ENCODE measurements around the gene ESRRA. TPM values are rescaled to one million over a fixed set of nuclear protein-coding genes. Genes with fewer than 3 reads are reported as not detected.

ESRRA gene
- polyA plus RNA-seq, 1 donor: 20.9 TPM

DNA sequence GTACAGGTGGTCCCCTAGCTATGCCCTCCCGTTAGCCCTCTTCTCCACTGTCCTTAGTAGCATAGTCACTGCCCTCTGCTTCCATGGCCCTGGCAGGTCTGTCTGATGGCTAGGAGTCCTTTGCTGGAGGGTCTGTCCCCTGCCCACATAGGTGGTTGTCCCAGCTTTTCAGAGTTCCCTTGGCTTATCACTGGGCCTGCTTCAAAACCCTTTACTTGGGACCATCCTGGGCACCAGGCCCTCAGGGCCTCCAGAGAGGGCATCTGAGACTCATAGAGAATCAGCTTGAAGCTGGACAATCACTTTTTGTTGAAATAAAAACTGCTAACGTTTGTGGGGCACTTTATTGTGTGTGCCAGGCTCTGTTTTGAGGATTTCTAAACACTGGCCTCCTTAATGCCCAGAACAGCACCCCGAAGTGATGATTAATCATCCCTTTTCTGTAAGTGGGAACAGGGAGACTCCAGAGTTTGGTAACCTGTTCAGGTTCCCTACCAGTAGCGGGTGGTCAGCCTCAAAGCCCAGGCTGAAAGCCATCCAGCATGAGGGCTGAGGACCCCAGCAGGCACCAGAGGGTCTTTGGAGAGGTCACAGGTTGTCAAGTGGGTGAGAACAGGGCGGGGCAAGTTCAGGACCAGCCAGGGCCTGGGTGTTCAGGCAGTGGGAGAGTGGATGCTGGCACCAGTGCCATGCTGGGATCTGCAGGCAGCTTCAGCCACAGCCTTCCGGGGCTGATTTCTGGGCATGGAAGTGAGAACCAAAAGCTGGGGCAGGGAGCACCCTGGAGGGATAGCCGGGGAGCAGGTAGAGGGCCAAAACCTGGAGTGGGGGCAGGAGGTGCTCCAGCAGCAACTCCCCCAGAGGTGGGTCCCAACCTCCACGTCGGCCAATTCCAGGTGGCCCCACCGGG lies 14.7 kb upstream of the ESRRA start:
- no peak for DNase-seq

DNA sequence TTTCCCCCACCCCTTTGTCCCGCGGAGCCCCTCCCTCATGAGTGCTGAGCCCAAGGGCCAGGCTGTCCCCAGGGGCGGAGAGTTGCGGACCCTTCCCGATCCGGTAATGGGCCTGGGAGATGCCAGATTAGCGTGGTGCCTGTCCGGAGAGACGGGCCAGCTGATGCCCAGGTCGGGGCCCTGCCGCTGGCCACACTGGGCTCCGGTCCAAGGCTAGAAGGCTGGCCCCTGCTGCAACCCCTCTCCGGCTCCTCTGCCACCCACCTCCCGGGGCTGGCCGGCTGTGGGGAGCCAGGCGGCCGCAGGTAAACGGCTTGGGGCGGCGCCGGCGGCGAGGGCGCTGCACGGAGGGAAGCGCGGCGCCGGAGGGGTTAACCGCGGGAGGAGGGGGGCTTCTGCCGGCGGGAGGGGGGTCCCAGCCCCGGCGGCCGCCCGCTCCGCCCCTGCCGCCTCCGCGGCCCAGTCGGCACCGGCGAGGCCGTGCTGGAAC lies 14.0 kb upstream of the ESRRA start, which contains the start of gene KCNK4:
KCNK4 (plus strand) TSS at position 41 of the 490 bp plus-strand sequence. CDS start 1,717 bp downstream, outside the sequence.
- no peak for DNase-seq

DNA sequence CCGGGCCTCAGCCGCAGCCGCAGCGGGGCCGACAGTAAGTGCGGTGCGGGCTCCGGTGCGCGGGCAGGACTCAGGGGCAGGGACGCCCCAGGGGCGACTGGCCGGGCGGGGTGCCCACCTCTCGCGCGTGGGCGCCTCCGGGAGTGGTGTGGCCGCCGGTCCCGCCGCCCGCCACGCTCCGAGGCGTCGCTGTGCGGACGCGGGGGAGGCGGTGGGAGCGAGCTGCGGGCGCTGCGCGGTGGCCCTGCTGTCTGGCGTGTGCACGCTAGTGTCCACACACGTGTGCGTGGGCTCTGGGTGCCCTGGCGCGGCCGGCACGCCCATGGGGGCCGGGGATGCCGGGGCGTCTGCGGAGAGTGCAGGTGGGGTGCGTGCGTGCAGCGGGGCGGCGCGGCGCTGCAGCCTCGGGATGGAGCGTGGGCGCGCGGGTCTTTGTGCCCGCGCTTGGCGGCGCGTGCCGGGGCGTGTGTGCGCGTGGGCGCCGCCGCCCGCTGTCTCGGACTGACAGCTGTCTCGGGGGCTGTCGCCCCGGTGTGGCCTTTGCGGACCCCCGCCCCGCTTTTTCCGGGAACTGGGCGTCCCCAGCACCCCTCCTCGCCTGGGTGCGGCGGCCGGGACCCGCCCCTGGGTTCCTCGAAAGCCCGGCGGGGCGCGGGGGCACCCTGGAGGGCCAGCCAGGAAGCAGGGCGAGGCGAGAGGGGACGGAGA lies 13.4 kb upstream of the ESRRA start:
- no peak for DNase-seq

DNA sequence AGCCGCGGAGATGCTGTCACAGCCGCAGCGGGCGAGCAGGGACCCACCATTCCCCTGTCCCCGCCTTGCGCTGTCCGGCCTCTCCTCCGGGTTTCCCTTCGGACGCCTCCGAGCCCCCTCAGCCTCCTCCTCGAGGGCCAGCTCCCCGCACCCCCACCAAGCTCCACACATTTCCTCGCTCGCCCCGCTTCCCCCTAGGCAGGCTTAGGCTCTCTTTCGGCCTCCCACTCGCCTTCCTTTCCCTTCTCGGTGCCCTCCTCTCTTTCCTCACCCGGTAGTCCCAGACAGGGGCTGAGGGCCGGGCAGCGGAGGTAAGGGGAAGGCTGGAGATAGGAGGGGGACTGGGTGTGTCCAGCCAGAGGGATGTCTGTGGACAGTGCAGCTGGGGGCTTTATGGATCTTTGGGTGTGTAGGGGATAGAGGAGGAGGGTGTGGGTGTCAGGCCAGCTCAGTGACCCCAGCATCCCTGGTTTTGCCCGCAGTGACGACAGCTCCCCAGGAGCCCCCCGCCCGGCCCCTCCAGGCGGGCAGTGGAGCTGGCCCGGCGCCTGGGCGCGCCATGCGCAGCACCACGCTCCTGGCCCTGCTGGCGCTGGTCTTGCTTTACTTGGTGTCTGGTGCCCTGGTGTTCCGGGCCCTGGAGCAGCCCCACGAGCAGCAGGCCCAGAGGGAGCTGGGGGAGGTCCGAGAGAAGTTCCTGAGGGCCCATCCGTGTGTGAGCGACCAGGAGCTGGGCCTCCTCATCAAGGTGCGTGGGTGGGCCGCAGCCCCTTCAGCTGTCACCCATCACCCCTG lies 12.7 kb upstream of the ESRRA start:
- DNase-seq: no peak

DNA sequence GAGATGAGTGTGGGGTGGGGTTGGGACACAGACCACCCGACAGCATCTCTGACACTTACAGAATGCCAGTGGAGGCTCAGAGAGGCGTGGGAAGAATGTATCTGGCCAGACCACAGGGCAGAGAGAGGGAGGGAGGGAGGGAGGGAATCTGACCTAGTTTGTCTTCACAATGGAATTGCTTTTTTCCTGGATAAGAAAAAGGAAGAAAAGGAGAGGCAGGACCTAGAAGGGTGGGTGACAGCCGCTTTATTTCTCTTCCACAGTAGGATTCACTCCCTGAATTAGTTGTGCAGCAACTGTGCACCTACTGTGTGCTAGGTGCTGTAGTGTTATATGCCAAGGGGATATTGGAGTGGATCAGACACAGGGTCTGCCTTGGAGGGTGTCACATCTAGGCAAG lies 10.6 kb upstream of the ESRRA start:
- DNase-seq: no peak

DNA sequence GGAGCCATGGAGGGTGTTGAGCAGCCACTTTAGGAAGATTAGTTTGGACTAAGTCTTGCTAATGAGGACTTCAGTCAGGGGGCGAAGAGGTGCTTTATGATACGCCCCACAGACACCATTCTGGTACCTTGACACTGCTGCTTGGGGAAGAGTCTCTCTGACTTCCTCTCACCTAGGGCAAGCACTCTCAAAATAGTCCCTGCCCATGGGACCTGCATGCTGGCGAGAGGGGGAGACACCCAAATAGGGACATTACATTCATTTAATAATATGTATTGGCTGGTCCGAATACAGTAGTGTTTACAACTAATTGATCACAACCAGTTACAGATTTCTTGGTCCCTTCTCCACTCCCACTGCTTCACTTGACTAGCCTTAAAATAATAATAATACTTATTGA lies 9.6 kb upstream of the ESRRA start:
- no peak for DNase-seq

DNA sequence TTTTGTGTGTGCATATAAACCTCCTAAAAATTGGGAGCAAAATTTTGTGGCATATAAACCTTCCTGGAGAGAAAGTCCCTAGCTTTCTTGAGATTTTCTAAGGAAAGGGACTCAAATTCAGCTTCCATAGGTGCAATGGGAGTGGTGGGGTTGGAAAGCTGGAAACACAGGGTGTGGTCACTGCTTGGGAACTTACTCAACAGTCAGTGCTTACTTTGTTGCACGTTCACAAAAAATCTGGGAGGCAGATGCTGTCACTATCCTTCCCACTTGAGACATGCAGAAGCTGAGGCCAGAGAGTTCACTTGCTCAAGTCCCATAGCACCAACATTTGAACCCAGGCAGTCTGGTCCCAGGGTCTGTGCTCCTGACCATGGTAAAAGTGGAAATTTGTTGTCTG lies 9.1 kb upstream of the ESRRA start:
- DNase-seq: no peak

DNA sequence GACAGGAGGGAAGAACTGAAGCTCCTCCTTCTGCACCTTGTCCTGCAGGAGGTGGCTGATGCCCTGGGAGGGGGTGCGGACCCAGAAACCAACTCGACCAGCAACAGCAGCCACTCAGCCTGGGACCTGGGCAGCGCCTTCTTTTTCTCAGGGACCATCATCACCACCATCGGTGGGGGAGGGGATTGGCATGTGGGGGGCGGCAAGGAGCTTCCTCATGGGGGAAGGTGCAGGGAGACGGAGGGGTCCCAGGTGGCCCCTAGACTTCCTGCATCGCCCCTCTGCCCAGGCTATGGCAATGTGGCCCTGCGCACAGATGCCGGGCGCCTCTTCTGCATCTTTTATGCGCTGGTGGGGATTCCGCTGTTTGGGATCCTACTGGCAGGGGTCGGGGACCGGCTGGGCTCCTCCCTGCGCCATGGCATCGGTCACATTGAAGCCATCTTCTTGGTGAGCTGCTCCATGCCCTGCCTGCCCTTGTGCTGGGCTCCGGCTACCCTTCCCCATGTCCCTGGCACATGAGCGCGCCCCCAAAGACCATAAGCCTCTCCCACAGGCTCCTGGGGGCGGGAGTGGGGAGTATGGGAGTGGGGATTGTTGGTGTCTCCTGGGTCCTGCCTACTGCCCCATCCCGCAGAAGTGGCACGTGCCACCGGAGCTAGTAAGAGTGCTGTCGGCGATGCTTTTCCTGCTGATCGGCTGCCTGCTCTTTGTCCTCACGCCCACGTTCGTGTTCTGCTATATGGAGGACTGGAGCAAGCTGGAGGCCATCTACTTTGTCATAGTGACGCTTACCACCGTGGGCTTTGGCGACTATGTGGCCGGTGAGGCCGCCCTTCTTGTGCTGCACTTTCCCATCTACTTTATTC lies 8.3 kb upstream of the ESRRA start:
- no peak for DNase-seq

DNA sequence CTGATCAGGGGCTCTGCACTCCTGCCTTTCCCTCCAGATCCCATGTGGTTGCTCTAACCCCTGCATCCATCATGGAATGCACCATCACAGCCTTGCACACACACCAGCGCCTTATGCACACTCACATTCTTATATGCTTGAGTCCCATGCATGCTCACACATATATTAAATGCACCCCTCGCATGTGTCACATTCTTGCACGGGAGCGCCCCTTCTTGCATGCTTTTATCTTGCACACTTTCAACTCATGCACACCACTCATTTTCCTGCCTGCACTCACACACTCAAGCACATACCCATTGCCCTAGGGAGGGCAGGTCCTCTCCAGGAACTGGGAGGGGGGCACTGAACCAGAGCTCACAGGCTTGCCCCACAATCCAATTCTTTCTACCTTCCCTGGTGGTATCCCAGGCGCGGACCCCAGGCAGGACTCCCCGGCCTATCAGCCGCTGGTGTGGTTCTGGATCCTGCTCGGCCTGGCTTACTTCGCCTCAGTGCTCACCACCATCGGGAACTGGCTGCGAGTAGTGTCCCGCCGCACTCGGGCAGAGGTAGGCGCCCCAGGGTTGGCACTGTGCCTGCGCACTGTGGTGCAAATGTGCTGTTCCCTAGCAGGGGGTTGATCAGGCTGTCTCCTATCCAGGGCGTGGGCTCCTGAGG lies 7.5 kb upstream of the ESRRA start:
- DNase-seq: no peak

DNA sequence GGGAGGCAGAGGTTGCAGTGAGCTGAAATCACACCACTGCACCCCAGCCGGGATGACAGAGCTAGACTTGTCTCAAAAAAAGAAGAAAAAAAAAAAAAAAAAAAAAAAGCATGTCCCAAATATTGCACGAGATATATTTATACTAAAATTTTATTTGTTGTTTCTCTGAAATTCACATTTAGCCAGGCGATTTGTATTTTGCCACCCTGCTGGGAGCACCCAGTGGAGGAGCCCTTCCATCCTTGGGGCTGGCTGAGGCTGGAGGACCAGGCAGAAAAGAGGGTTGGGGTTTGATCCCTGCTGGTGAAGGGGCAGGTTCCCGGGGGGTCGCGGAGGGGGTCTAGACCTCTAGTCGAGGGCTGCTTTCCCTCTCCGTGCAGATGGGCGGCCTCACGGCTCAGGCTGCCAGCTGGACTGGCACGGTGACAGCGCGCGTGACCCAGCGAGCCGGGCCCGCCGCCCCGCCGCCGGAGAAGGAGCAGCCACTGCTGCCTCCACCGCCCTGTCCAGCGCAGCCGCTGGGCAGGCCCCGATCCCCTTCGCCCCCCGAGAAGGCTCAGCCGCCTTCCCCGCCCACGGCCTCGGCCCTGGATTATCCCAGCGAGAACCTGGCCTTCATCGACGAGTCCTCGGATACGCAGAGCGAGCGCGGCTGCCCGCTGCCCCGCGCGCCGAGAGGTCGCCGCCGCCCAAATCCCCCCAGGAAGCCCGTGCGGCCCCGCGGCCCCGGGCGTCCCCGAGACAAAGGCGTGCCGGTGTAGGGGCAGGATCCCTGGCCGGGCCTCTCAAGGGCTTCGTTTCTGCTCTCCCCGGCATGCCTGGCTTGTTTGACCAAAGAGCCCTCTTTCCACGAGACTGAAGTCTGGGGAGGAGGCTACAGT lies 6.1 kb upstream of the ESRRA start:
- no peak for DNase-seq

DNA sequence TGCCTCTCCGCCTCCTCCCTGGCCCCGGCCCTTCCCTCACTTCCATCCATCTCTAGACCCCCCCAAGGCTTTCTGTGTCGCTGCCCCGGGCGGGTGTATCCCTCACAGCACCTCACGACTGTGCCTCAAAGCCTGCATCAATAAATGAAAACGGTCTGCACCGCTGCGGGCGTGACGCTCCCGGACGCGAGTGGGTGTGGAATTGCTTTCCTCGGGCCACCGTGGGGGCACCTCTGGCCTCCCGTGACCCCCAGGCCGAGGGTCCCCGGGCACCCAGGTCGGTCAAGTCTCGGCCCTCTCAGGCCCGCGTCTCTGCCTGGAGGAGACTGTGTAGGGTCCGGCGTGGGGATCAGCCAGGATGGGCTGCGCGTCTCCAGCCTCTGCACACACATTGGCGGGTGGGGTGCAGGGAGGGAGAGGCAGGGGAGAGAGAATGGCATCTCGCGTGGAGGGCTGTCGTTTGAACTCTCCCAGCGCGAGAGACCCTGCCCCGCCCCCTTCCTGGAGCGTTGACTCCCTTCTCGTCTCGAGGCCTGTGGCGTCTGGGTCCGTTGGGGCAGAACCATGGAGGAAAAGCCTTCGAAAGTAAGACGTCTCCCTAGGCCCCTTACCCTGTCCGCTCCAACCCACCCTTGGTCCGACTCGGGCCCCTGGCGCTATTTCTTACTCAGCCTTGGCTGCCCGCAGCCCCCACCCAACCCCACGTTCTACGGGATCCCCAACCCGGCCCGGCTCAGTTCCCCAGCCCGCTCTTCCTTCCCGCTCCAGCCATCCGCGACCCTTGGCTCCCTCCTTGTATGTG lies 5.3 kb upstream of the ESRRA start, which contains the start of gene CATSPERZ:
CATSPERZ (plus strand) TSS at position 512 of the 802 bp plus-strand sequence; CDS start at position 565, 53 bp downstream.
- DNase-seq: no peak

DNA sequence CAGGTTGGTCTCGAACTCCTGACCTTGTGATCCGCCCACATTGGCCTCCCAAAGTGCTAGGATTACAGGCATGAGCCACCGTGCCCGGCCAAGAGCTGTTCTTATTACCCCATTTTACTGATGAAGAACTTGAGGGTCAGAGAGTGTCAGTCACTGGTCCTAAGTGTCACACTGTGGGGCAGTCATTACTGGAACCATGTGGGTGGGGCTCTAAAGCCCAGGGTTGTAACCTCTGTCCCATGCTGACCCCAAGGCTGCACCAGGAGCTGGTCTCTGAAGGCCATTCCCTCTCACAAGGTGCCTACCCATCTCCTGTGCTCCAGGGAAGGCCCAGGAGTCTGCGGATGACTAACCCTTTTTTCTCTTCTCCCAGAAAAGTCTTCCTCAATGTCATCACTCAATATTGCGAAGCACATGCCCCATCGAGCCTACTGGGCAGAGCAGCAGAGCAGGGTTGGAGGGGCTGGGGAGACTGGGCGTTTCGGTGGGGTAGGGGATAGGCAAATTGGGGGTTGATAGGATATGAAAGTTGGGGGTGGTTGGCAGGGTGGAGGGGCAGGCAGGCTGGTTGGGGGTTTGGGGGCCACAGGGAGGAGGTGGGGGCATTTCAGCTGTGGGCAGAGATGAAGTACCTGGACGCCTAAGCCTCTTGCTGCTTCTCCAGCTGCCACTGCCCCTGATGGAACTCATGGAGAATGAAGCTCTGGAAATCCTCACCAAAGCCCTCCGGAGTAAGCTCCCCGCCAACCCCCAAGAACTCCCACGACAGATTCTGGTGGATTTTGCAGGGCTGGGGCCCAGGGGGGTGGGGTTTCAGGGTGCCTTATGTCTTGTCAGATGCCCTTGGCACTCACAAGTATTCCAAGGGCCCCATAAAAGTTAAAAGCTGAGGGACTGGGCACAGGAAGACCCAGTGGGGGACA lies 2.0 kb upstream of the ESRRA start:
- no peak for DNase-seq

DNA sequence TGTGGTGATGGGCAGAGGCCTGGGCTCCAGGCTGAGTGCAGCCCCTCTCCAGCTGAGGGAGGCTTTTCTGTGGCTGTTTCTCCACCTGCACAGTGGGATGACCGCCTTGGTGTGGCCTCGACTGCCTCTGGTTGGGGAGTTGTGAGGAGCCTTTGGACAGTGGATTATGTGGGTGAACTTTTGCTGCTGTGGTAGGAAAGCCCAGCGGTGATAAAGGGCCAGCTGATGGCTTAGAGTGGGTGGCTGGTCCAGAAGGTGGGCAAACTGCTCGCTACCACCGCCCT lies 1.4 kb upstream of the ESRRA start:
- no peak for DNase-seq

DNA sequence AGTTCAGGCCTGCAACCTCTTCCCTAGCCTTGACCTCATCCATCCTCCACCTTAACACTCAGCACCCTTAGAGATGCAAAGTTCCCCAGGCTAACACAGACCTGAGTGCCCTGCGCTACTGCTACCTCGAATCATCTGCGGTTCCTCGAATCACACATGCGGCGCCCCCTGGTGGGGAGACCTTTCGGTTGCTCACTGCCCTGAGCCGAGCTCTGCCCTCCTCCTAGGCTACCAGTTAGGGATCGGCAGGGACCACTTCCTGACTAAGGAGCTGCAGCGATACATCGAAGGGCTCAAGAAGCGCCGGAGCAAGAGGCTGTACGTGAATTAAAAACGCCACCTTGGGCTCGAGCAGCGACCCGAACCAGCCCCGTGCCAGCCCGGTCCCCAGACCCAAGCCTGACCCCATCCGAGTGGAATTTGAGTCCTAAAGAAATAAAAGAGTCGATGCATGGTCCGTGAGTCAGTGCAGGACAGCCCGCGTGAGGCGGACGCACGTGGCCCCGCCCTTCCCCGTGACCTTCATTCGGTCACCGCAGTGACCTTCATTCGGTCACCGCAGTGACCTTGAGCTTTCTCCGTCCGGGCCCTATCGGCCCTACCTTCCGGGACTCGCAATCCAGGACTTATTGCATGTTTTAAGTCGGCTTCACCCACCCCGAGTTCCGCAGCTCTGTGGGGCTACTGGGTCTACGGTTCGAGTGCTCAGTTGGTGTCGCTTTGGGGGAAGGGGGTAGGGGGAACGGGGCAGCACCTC lies 830 bp upstream of the ESRRA start:
- DNase-seq: peak; percentile 86

DNA sequence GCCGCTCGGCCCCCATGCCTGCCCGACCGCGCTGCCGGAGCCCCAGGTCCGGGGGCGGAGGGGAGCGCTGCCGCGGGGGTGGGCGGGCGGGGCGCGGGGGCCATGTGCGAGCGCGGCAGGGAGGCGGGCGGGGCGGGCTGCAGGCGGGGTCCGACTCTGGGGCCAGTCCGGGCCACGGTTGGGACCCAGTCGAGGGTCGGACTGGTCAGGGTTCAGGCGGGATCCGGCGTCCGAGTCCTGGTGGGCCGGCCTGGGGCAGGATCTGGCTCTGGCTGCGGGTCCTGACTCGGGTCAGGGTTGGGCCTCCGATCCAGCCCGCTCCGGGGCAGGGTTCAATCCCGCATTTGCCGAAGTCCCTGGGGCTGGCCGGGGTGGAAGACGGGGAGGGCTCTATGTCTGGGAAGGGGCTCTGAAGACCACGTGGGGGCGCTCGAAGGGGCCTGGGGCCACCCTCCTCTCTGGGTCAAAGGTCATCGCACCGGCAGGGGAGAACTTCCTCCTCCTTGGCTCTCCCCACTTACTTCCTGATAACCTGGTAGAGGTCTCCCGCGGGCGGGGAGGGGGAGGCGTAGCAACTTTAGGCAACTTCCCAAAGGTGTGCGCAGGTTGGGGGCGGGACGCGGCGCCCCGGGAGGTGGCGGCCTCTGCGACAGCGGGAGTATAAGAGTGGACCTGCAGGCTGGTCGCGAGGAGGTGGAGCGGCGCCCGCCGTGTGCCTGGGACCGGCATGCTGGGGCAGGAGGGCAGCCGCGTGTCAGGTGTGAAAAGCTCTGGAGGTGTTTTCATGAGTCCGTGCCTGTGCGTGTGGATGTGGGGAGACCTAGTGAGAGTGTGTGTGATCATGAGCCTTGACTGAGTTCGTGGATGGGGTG lies 603 bp downstream of the ESRRA start:
- DNase-seq: peak; percentile 46

DNA sequence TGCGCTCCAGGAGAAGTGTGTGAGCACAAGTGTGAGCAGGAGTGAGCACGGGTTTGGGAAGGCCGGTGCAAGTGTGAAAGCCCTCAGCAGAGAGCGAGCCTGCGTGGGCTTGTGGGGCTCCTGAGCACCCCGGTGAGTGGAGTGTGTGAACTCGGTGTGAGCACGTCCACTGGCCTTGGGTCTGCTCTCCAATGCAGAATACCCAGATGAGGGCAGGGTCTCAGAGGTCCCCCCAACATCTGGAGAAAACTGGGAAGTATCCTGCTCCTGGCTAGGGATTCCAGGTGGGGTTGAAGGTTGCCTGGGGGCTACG lies 1.2 kb downstream of the ESRRA start:
- DNase-seq: no peak

Data from left kidney (tissue), 2 donors.